Suprapubic skin (tissue), 4 donors: ENCODE data around the gene HORMAD2.

Source experiments
- CTCF ChIP-seq, 2 donors: fragments of 200-600 bp in 1 of 2; fragments of 450-650 bp in 1 of 2; sonication (generic) in 1 of 2; IDR thresholded peaks; one replicate each; pipeline ENCODE4 v1.5.1; 2016 to 2019; ENCODE audit warnings: antibody characterized with exemption in 2 of 2, mild to moderate bottlenecking in 1 of 2, moderate library complexity in 1 of 2
- POLR2A ChIP-seq, 2 donors: fragments of 450-650 bp; IDR thresholded peaks; one replicate each; pipeline ENCODE4 v1.6.1; 2017; ENCODE audit warnings: antibody characterized with exemption in 2 of 2, mild to moderate bottlenecking in 2 of 2, moderate library complexity in 2 of 2
- POLR2AphosphoS5 ChIP-seq, 3 donors: sonication (generic); formaldehyde crosslinking; IDR thresholded peaks; one replicate each; pipeline ENCODE4 v1.6.1; 2017; ENCODE audit warnings: antibody characterized with exemption in 3 of 3

- TF ChIP-seq POLR2A (IDR thresholded peaks at IDR 0.05) (no peak), CTCF (IDR thresholded peaks at IDR 0.05) (no peak), POLR2AphosphoS5 (IDR thresholded peaks at IDR 0.05) (no peak)
Observed at GRCh38 chr22:30171008-30171407, 90.7 kb downstream of the HORMAD2 start.
